NCI-H69 (cell line): ENCODE data around the gene DDX10.
A peak's percentile ranks its signal among the peaks of the same experiment; 100 is the strongest.

Experiments
- DNase-seq: peaks from one replicate; lab custom pipeline; 2025; lab: John Stamatoyannopoulos, UW

Gene DDX10

DNA sequence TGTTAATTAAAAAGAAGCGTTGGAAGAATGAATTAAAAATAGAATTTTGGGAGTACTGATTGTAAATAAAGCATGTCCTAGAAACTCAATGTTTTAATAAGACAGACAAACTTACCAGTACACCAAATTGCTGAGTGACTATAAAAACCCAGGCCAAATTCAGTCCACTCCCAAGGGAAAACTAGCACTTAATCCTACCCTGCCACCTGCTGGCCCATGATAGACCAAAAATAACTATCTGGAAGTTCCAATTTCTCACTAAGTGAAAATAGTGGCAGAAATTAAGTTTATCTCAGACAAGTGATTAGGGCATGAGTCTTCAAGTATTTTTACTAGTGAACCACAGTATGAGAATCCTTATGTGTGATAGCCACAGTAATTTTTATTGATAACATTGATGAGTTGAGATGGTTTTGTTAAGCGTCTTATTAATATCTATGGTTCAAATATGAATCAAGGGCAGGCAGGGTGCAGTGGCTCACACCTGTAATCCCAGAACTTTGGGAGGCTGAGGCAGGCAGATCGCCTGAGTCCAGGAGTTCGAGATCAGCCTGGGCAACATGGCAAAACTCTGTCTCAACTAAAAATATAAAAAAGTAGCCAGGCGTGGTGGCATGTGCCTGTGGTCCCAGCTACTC, 9.8 kb upstream of the DDX10 start:
- DNase-seq = peak; percentile 78

DNA sequence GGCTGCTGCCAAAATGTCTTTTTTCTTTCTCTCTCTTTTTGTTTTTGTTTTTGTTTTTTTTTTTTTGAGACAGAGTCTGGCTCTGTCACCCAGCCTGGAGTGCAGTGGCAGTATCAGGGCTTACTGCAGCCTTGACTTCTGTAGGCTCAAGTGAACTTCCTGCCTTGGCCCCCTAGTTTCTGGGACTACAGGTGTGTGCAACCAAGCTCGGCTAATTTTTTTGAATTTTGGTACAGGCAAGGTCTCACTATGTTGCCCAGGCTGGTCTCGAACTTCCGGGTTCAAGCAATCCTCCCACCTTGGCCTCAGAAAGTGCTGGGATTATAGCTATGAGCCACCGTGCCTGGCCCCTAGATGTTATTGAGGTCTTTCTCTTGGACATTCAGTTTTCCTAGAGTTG, 2.2 kb upstream of the DDX10 start:
- no peak for DNase-seq

DNA sequence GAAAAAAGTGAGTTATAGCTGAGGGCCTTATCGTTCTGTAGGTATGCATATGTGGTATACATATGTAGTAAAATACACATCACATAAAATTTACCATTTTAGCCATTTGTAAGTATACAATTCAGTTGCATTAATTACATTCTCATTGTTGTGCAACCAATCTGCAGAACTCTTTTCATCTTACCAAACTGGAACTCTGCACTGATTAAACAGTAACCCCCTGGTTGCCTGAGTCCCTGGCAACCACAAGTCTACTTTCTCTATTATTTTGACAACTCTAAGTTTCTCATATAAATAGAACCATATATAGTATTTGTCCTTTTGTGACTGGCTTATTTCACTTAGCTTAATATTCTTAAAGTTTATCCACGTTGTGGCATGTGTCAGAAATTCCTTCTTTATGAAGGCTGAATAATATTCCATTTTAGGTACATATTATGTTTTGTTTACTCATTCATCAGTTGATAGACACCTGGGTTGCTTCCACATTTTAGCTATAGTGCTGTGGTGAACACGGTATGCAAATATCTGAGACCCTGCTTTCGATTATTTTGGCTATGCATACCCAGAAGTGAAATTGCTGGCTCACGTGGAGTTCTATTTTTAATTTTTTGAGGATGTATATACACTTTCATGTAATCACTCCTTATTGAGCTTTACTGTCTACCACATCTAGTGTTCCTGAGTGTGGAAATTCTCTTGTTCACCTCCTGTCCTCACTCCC, 1.6 kb upstream of the DDX10 start:
- DNase-seq = no peak

DNA sequence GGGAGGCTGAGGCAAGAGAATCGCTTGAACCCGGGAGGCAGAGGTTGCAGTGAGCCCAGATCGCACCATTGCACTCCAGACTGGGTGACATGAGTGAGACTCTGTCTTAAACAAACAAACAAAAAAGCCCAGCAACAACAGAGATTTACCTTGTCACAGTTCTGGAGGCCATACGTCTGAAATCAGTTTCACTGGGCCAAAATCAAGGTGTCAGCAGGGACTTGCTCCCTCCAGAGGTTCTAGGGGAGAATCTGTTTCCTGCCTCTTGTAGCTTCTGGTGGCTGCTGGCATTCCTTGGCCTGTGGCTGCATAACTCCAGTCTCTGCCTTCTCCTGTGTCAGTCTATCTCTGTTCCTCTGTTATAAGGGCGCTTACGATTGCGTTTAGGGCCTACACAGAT, 1.5 kb downstream of the DDX10 start:
- peak; percentile 26 for DNase-seq

DNA sequence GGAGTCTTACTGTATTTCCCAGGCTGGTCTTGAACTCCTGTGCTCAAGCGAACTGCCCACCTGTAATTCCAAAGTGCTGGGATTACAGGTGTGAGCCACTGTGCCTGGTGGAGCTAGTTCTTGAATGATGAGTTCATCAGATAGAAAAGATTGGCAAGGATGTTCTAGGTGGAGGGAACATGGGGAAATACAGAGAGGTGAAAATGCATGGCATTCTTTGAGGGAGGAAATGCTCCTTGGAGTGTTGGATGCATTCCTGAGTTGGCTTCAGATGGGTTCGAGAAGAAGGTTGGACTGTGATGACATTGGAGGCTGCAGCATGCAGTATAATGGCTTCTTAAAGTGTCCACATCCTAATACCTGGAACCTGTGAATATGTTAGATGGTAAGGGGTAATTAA, 4.4 kb downstream of the DDX10 start:
- DNase-seq = no peak

DNA sequence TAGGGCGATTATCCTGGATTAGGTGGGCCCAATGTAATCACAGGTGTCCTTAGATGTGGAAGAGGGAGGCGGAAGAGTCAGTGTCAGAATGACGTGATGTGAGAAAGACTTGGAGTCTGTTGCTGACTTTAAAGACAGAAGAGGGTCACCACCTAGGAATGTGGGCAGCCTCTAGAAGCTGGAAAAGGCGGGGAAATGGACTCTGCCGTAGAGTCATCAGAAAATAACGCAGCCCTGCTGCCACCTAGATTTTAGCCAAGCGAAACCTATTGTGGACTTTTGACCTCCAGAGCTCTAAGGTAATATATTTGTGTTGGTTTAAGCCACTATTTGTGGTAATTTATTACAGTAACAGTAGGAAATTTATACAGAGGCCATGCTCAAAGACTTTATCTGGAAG, 4.8 kb downstream of the DDX10 start:
- DNase-seq = no peak

DNA sequence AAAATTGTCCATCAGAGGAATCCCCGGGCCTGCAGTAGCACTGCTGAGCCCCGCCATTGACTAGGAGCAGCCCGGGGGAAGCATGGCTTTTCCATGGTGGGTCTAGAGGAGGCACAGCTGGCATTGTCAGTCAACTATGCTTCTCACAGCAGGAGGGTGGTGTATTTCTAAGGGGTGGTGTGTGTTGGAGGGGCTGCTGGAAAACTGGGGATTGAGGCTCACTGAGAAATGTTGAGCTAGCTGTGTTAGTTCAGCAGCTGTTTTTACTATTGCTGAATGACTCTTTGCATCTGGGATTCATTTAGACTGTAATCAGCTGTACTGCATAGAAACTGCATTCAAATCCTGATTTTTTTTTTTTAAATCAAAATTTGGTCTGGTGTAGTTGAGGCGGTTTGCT, 5.6 kb downstream of the DDX10 start:
- no peak for DNase-seq

DNA sequence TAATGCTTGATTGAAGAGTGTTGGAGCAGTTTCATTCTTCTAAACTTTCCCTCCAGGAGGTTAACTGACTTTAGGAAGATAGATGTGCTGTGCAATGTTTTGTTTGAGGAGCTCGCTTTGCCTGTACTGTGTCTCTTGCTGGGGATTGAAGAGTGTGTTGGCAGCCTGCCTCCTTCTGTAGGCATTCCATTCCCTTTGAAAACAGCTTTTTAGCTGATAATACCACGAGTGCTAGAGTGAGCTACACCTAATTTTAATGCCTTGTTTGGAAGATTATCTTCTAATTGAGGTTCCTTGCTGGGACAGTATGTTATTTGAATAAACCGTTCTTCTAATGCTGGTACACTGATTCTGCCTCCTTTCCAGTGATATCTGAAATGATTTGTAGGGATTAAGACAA, 7.2 kb downstream of the DDX10 start:
- peak; percentile 78 for DNase-seq

DNA sequence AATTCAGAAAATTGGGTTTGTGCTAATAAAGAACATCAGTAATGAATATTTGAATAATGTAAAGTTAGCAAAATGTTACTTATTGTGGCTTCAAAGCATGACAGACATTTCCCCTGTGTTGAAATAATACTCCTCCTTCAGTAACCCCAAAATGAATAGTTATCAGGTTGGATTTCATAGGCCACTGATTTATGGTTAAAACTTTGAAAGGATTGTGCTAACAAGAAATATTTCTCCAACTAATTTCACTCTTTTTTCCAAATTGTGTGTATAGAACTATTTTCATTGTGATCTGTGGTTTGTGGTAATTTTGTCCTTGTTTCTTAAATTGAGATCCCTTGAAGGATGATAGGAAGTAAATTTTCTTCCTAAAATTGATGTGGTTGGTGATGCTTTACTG, 7.9 kb downstream of the DDX10 start:
- no peak for DNase-seq

DNA sequence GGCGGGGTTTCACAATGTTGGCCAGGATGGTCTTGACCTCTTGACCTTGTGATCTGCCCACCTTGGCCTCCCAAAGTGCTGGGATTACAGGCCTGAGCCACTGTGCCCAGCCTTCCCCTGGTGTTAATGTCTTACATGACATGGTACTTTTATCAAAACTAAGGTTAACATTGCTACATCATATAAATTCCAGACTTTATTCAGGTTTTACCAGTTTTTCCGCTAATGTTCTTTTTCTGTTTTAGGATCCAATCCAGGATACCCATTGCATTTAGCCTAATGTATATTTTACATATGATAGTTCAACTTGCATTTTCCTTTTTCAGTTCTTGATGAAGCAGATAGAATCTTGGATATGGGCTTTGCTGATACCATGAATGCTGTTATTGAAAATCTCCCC, 14.2 kb downstream of the DDX10 start:
- no peak for DNase-seq

DNA sequence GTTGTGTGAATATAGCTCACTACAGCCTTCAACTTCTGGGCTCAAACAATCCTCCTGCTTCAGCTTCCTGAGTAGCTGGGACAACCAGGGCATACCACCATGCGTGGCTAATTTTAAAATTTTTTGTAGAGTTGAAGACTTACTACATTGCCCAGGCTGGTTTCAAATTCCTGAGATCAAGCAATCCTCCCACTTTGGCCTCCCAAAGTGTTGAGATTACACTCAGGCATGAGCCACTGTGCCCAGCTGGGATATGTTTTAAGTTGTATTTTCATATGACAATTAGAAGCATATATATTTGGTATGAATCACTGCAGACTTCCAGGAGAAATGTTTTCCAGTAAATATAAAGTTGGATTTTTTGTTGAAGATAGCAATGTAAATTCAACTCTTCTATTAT, 15.4 kb downstream of the DDX10 start:
- DNase-seq = no peak

DNA sequence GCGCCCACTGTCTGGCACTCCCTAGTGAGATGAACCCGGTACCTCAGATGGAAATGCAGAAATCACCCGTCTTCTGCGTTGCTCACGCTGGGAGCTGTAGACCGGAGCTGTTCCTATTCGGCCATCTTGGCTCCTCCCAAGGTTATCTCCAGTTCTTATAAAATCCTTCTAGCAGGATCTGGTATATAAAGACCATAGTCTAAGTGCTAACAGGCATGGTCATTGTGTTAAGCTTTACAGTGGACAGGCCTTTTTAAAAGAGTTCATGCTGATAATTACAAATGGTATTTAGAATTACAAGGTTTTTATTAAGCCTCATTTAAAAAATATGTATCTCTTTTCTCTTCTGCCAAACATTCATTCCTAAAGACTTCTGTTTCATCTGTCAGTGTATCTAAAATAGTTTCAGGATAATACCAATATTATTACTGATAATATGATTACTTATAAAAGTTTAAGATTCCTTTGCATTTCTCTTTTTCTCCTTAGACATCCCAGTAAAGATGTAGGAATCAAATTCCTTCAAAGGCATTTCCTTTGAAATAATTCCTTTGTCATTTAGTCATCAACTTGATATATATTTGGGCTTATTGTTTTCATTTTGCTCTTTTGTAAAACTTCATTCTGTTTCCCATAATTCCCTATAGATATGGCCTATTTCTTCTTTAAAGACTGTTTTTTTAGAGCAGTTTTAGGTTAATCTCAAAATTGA, 20.7 kb downstream of the DDX10 start:
- DNase-seq = no peak

DNA sequence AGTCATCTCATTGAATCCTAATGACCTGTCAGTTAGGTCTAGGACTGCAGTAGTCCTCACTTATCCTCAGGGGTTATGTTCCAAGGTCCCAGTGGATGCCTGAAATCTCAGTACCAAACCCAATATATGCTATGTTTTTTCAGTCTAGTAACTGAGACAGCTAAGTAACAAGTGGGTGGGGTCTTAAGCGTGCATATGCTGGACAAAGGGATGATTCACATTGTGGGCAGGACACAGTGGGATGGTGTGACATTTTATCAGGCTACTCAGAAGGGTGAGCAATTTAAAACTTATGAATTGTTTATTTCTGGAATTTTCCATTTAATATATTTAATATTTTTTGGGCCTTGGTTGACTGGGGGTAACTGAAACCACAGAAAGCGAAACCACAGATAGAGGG, 29.0 kb downstream of the DDX10 start:
- DNase-seq = no peak

DNA sequence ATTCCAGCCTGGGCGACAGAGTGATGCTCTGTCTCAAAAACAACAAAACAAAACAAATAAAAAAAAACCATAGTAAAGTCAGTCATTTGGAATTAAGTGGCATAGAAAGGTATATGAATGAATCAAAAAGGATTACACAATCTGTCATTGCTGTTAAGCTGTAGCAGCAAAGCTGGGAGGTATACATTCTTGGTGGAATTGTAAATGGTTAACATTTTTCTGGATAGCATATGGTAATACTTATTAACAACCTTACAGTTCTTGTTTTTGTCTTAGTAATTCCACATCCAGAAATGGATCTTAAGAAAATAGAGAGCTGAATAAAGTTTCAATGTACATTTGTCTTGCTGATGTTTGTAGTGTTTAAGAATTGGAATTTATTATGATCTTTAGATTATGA, 30.0 kb downstream of the DDX10 start:
- DNase-seq = no peak

DNA sequence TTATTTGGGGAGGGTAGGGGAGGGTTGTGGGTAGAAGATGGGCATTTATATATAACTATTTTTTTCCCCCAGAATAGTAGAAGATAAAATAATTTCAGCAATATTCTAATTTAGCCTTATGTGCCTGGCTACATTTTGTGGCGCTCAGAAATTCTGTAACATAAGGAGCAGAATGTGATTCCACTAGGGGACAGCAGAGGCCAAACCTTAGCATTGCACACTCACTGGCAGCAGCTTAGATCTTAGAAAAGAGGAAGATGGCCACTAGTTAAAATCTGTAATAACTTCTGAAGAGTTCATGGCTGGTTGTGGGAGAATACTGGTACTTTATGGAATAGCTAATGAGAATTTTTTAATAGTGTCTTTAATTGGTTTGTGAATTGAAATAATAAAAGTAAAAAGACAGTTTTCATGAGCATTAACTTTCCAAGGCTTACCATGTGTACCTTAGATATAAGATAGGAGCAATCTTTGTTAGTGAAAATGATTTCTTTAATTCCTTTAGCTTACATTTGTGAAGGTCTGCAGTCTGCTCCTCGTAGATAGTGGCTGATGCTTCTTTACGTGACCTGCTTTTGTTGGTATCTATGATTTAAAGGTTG, 33.1 kb downstream of the DDX10 start:
- DNase-seq = peak; percentile 78

DNA sequence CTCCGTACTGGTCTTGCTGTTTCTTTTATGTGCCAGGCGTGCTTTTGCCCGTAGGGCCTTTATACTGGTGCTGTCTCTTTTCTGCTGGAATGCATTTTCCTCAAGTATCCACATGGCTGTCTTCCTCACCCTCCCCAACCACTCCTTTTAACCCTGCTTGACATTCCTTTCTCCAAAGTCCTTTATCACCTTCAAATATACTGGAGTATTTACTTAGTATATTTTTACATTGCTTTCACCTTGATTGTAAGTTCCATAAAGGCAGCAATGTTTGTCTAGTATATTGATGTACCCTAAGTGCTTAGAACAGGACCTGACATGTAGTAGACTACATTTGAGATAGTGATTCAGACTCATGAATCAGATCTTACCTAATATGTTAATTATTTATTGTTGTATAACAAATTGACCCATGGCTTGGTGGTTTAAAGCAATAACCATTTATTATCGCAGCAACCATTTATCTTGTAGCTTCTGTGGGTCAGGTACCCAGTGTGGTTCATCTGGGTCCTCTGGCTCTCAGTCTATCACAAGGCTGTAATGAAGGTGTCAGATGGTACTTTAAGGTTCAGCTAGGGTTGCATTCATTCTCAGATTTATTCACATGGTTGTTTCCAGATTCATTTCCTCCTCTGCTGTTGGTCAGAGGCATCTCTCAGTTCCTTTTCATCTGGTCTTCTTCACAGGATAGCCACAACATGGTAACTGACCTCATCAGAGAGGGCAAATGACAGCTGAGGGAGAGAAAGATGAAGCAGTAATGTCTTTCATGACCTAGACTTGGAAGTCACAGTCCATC, 34.2 kb downstream of the DDX10 start:
- DNase-seq = peak; percentile 60

DNA sequence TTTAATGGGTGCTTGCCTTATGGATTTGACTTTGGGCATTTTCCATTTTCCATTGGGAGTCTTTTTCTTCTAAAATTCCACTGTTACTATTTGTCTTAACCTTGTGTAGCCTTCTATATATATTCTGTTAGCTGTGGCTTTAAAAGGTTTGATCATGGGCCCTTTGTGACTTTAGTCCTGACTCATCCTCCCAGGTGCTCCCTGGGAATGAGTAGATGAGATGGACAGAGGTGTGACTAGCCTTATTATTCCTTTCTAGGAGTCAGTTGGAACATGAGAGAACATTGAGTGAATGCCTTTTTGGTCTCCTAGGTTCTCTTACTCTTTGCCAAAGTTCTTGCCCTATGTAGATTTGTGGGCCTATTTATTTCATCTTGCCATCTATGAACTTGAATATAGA, 39.0 kb downstream of the DDX10 start:
- DNase-seq = no peak

DNA sequence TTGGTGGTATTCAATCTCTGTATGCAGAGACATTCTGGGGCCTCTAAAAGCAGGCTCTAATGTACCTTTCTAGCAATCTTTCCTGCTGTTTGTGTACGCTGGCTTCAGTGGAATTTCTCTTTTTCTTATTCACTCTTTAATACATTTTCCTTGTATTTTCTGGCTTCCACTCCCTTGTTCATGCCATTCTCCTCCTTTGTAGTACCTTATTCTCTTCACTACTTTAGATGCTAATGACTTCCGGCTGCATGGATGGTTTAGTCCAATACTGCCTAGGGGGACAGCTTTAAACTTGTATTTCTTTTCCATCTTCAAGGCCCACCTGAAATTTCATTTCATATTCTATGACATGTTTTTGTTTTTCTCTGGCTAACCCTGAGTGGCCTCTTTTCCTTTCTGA, 40.2 kb downstream of the DDX10 start:
- DNase-seq = no peak

DNA sequence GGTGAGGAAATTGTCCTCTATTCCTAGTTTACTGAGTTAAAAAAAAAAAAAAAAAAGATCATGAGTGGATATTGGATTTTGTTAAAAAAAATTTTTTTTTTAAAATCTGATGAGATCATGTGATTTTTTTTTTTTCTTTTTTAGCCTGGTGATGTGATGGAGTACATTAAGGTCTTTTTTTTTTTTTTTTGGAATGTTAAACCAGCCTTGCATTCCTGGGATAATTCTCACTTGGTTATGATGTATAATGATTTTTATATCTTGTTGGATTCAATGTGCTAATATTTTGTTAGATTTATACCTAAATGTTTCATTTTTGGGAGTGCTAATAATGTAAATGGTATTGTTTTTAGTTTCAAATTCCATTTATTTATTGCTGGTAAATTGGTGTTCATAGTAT, 43.3 kb downstream of the DDX10 start:
- no peak for DNase-seq

DNA sequence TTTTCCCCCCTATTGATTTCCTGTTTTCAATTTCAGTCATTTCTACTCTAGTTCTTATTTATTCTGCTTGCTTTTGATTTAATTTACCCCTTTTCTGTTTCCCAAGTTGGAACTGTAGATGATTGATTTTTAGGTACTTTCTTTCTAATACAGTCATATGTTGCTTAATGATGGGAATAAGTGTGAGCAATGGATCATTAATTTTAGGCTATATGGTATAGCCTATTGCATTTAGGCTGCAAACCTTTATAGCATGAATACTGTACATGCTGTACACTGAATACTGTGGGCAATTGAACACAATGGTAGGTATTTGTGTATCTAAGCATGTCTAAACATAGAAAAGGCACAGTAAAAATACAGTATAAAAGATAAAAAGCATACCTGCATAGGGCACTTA, 44.9 kb downstream of the DDX10 start:
- DNase-seq = no peak

DNA sequence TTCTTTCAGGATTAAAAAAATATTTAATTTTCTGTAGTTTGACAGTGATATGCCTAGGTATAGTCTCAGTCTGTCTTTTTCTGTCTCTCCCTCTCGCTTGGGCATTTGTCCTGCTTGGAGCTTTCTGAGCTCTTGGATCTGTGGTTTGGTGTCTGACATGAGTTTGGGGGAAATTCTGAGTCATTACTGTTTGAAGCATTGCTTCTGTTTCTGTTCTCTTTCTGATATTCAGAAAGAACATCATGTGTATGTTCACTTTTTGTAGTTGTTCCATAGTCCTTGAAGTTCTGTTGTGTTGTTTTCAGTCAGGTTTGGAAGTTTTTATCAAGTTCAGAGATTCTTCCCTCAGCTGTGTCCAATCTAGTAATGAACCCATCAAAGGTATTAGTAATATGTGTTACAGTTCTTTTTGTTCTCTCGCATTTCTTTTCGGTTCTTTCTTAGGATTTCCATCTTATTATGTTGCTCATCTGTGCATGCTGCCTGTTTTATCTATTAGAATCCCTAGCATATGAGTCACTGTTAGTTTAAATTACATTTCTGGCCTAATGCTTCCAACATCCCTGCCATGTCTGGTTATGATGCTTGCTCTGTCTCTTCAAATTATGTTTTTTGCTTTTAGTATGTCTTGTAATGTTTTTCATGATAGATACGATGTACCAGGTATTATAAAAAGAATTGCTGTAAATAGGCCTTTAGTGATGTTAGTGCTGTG, 48.4 kb downstream of the DDX10 start:
- DNase-seq = no peak

DNA sequence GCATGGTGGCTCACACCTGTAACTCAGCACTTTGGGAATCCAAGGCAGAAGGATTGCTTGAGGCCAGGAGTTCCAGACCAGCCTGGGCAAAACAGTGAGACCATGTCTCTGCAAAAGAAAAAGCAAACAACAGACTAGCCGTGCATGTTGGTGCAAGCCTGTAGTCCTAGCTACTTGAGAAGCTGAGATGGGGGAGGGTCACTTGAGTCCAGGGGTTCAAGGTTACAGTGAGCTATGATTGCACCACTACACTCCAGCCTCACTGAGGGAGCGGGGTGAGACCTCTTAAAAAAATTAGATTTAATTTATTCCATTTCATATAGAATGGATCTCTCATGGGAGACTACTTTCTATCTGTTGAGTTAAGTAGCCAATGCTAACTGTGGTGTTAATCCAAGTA, 50.4 kb downstream of the DDX10 start:
- DNase-seq = peak; percentile 22
